ENCODE measurements around the gene ARHGAP44.

Gene ARHGAP44

GRCh38 chr17:12998874-12999273, 209.6 kb downstream of the ARHGAP44 start:
- TF ChIP-seq CTCF (conservative IDR thresholded peaks at IDR 0.05), result no peak
- H3K27ac ChIP-seq, result no peak overlapping the region

GRCh38 chr17:13000561-13000960, 211.3 kb downstream of the ARHGAP44 start:
- H3K27ac ChIP-seq, result no peak overlapping the region
- TF ChIP-seq CTCF (conservative IDR thresholded peaks at IDR 0.05), result no peak

DNA sequence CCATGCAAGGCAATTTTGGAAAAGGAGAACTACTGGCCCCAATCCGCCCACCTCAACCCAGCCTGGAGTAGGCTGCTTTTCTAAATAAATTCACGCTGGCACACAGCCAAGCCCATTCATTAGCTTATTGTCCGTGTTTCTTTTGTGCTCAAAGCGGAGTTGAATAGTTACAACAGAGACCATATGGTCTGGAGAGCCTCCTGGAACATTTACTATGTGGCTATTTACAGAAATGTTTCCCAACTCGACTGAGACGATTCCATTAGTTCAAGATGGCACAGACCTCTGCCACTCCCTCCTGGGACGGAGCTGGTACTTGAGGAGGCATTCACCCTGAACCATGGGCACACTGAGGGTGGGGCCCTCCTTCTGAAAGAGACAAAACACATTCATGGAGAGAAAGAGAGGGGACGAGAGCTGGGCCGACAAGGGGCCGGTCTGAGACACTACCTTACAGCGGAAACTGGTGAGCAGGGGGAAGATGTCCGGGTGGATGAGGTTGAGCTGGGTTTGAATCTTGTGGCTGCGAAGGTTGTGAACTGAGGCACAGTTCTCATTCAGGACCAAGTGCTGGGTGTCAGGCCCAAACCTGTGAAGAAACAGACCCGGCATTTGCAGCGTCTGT, 212.8 kb downstream of the ARHGAP44 start:
- H3K27ac ChIP-seq, result peak overlapping the region; percentile 41; the same call in 1 of the 2 replicates
- no peak for TF ChIP-seq CTCF (conservative IDR thresholded peaks at IDR 0.05)

DNA sequence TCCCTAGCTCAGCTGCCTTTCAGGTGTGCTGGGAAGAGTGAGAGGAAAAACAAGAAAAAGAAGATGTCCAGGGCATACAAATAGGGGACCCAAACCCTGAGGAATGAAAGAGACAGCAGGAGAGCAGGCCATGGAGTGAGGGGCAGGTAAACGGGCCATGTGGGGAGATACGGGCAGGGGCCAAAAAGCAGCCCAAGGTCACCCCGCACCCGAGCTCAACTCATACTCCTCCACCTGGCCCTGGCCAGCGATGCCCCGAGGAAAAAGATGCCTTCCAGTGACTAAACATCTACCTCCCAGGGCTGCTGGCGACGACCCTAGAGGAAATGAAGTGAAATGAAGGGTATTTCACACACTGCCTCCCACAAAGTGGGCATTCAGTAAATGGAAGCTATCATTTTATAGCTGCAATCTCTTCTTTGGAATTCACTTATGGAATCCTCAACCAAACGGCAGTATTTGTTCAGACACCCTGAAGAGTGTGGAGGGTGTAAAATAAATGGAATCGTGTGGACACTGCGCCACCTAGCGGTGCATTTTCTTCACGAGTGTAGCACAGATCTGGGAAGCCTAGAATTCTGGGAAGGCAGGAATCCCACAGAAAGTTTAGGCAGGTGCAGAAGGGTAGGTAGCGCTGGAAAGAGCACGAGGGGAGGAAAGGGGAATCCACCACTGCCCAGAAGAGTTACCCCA, 213.6 kb downstream of the ARHGAP44 start:
- TF ChIP-seq CTCF (conservative IDR thresholded peaks at IDR 0.05), result peak; percentile 83
- H3K27ac ChIP-seq, result no peak overlapping the region; the same call in 1 of the 2 replicates

DNA sequence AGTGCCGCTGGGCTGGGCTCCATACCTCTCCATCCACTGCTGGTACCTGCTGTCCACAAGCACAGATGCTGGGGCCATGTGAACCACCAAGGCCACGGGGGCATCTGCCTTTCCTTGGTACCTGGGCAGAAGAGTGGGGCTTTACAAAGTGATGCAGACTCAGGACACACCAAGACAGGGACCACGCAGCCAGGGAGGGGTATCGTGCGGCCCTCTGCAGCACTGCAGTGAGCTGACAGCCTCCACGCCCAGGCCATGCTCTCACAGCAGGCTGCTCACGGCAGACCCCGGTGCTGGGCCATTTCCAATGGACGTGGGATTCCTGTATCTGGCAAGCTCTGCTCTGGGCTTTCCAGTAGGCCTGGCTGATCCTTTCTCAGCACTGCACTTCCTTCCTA, 214.2 kb downstream of the ARHGAP44 start:
- no peak overlapping the region for H3K27ac ChIP-seq
- TF ChIP-seq CTCF (conservative IDR thresholded peaks at IDR 0.05), result peak; percentile 54

DNA sequence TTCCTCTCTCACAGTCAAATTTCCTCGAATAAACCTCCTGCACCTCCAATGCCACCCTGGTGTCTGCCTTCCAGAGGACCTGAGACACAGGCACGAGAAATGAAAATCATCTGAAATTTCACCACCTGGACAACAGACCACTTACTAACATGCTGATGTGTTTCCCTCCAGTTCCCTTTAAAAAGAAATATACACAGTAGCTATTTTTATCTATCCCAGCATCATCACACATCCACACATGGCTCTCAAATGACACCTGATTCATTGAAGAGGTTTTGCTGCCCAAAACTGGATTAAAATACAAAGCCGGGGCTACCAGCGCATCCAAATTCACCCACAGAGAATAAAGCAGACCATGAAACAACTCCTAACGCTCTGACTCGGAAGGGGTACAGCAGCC, 214.6 kb downstream of the ARHGAP44 start:
- no peak for TF ChIP-seq CTCF (conservative IDR thresholded peaks at IDR 0.05)
- no peak overlapping the region for H3K27ac ChIP-seq

- no peak for TF ChIP-seq CTCF (conservative IDR thresholded peaks at IDR 0.05)
- no peak overlapping the region for H3K27ac ChIP-seq
These were observed 215.0 kb downstream of the ARHGAP44 start for GRCh38 chr17:13004336-13004735.
